ENCODE measurements around the gene PPP6R1. TPM values are rescaled to one million over a fixed set of nuclear protein-coding genes. Genes with fewer than 3 reads are reported as not detected.

The PPP6R1 gene
- total RNA-seq, 4 donors from 2014 or later, result 5.6 to 70.4 (median 16.3) TPM

GRCh38 chr19:55189403-55189835 is 69.4 kb downstream of the PPP6R1 start:
- H3K27me3 ChIP-seq, result no peaks in the 10 kb centered on the region
- no peak overlapping the region for H3K4me3 ChIP-seq
- peak overlapping the region in 1 of 2 donors; percentile 48 for H3K27ac ChIP-seq
- H3K9me3 ChIP-seq, result no peaks in the 10 kb centered on the region
- intact Hi-C loops (cut with DNase I; ENCODE audit: low total_unique reads), result no loop called here
- H3K36me3 ChIP-seq, result no peaks in the 10 kb centered on the region
- no peaks in the 10 kb centered on the region for H3K4me1 ChIP-seq
- TF ChIP-seq CTCF (IDR thresholded peaks at IDR 0.05) (no peak), POLR2A (IDR thresholded peaks at IDR 0.05) (no peak)
- peak; percentile 31 to 52 for DNase-seq

- H3K4me3 ChIP-seq, result no peak overlapping the region
- H3K4me1 ChIP-seq, result no peaks in the 10 kb centered on the region
- intact Hi-C loops (cut with DNase I; ENCODE audit: low total_unique reads), result no loop called here
- DNase-seq, result no peak
- no peaks in the 10 kb centered on the region for H3K9me3 ChIP-seq
- H3K36me3 ChIP-seq, result no peaks in the 10 kb centered on the region
- no peaks in the 10 kb centered on the region for H3K27me3 ChIP-seq
- H3K27ac ChIP-seq, result peak overlapping the region in 1 of 2 donors; percentile 48
- TF ChIP-seq CTCF (IDR thresholded peaks at IDR 0.05) (no peak), POLR2A (IDR thresholded peaks at IDR 0.05) (no peak)
These were observed 70.2 kb downstream of the PPP6R1 start for GRCh38 chr19:55188625-55189024.

GRCh38 chr19:55186080-55186479 is 72.7 kb downstream of the PPP6R1 start:
- H3K27me3 ChIP-seq, result no peaks in the 10 kb centered on the region

GRCh38 chr19:55181740-55182139 is 77.1 kb downstream of the PPP6R1 start:
- Histone ChIP-seq H3K36me3 (no peaks in the 10 kb centered on the region), H3K4me3 (no peak overlapping the region), H3K27ac (no peak overlapping the region), H3K9me3 (no peaks in the 10 kb centered on the region), H3K27me3 (peaks cover 21 to 29% of the 10 kb centered on the region in 2 donors), H3K4me1 (peaks cover 0 to 5% of the 10 kb centered on the region in 2 donors)
- intact Hi-C loops (cut with DNase I; ENCODE audit: low total_unique reads), result no loop called here
- DNase-seq, result no peak
- TF ChIP-seq POLR2A (IDR thresholded peaks at IDR 0.05), result no peak
- TF ChIP-seq CTCF (IDR thresholded peaks at IDR 0.05), result no peak

More at GRCh38 chr19:55186080-55186479, 72.7 kb downstream of the PPP6R1 start:
- DNase-seq, result no peak
- Histone ChIP-seq H3K27ac (no peak overlapping the region), H3K4me3 (no peak overlapping the region), H3K4me1 (no peaks in the 10 kb centered on the region), H3K36me3 (no peaks in the 10 kb centered on the region), H3K9me3 (no peaks in the 10 kb centered on the region)
- intact Hi-C loops (cut with DNase I; ENCODE audit: low total_unique reads), result no loop called here
- TF ChIP-seq CTCF (IDR thresholded peaks at IDR 0.05) (no peak), POLR2A (IDR thresholded peaks at IDR 0.05) (no peak)

Small RNA genes lying within 50 kb of the gene (microRNA-seq; reads per million reads assigned to microRNA genes)
- gene MIR6802 (ENCODE audit: borderline microRNAs expressed, borderline replicate concordance) (not detected), gene MIR6803 (ENCODE audit: borderline microRNAs expressed, borderline replicate concordance) (6.4 reads per million, percentile 11 among the genes with 10 or more reads in this experiment), gene MIR6804 (ENCODE audit: borderline microRNAs expressed, borderline replicate concordance) (not detected)

Small RNA genes lying within 50 kb of the gene (small RNA-seq; reads per million reads assigned to genes)
- gene MIR6802, result not detected
- not detected for gene MIR6803
- gene MIR6804, result not detected

Other genes starting within 250 kb of the PPP6R1 start
- under 1 TPM in 2 of 4 donors, not detected in 2; 0.28 to 0.85 TPM for gene GP6, start 220.8 kb downstream of the PPP6R1 start, total RNA-seq
- 10 to 100 TPM in 3 of 4 donors, 1 to 10 TPM in 1; 2.6 to 48.7 (median 17.1) TPM for gene RDH13, start 195.9 kb downstream of the PPP6R1 start, total RNA-seq
- gene EPS8L1, start 183.1 kb downstream of the PPP6R1 start, total RNA-seq, result 10 to 100 TPM in 1 of 4 donors, 1 to 10 TPM in 2, not detected in 1; 4.2 to 22.4 (median 5.6) TPM
- gene PPP1R12C, start 141.4 kb downstream of the PPP6R1 start, total RNA-seq, result 100 to 1,000 TPM in 2 of 4 donors, 10 to 100 TPM in 2; 43.5 to 288 (median 116) TPM
- 1 to 10 TPM in 2 of 4 donors, not detected in 2; 2.5 to 9.3 TPM for gene TNNT1, start 109.8 kb downstream of the PPP6R1 start, total RNA-seq
- gene TNNI3, start 101.3 kb downstream of the PPP6R1 start, total RNA-seq, result 1 to 10 TPM in 1 of 4 donors, under 1 TPM in 1, not detected in 2; 0.55 to 3.3 TPM
- gene DNAAF3, start 92.4 kb downstream of the PPP6R1 start, total RNA-seq, result 1 to 10 TPM in 3 of 4 donors, not detected in 1; 3.1 to 4.4 (median 3.9) TPM
- under 1 TPM in 1 of 4 donors, not detected in 3; 0.35 TPM for gene SYT5, start 78.7 kb downstream of the PPP6R1 start, total RNA-seq
- 1 to 10 TPM in 2 of 4 donors, under 1 TPM in 1, not detected in 1; 0.29 to 3.8 (median 3.2) TPM for gene PTPRH, start 49.5 kb downstream of the PPP6R1 start, total RNA-seq
- 1 to 10 TPM in 3 of 4 donors, not detected in 1; 1.8 to 7.9 (median 2.4) TPM for gene TMEM86B, start 30.3 kb downstream of the PPP6R1 start, total RNA-seq
- 10 to 100 TPM in 3 of 4 donors, 1 to 10 TPM in 1; 1.3 to 37.4 (median 25.6) TPM for gene HSPBP1, start 21.1 kb upstream of the PPP6R1 start, total RNA-seq
- 10 to 100 TPM in 2 of 4 donors, 1 to 10 TPM in 1, not detected in 1; 4.1 to 17.1 (median 12.0) TPM for gene BRSK1, start 25.0 kb upstream of the PPP6R1 start, total RNA-seq
- 1 to 10 TPM in 1 of 4 donors, not detected in 3; 2.6 TPM for gene TMEM150B, start 66.3 kb upstream of the PPP6R1 start, total RNA-seq
- 10 to 100 TPM; 12.4 to 65.6 (median 15.9) TPM for gene KMT5C, start 80.9 kb upstream of the PPP6R1 start, total RNA-seq
- gene COX6B2, start 95.7 kb upstream of the PPP6R1 start, total RNA-seq, result 1 to 10 TPM in 1 of 4 donors, under 1 TPM in 1, not detected in 2; 0.14 to 4.6 TPM
- gene GARIN5B, start 104.2 kb upstream of the PPP6R1 start, total RNA-seq, result under 1 TPM in 1 of 4 donors, not detected in 3; 0.18 TPM
- 1 to 10 TPM in 1 of 4 donors, not detected in 3; 1.6 TPM for gene IL11, start 111.4 kb upstream of the PPP6R1 start, total RNA-seq
- gene TMEM190, start 117.8 kb upstream of the PPP6R1 start, total RNA-seq, result 1 to 10 TPM in 1 of 4 donors, not detected in 3; 1.1 TPM
- gene TMEM238, start 125.3 kb upstream of the PPP6R1 start, total RNA-seq, result 1 to 10 TPM in 1 of 4 donors, under 1 TPM in 1, not detected in 2; 0.83 to 2.3 TPM
- 1,000 to 10,000 TPM in 1 of 4 donors, 100 to 1,000 TPM in 2, 10 to 100 TPM in 1; 20.7 to 1,084 (median 431) TPM for gene RPL28, start 126.9 kb upstream of the PPP6R1 start, total RNA-seq
- 100 to 1,000 TPM in 1 of 4 donors, 10 to 100 TPM in 2, 1 to 10 TPM in 1; 3.2 to 141 (median 21.5) TPM for gene UBE2S, start 148.8 kb upstream of the PPP6R1 start, total RNA-seq
- not detected for gene SHISA7, start 184.3 kb upstream of the PPP6R1 start, total RNA-seq
- gene ISOC2, start 202.6 kb upstream of the PPP6R1 start, total RNA-seq, result 10 to 100 TPM in 3 of 4 donors, 1 to 10 TPM in 1; 1.2 to 78.6 (median 23.8) TPM
- gene C19orf85, start 205.7 kb upstream of the PPP6R1 start, total RNA-seq, result not detected
- gene ZNF628, start 217.6 kb upstream of the PPP6R1 start, total RNA-seq, result 10 to 100 TPM in 2 of 4 donors, 1 to 10 TPM in 1, not detected in 1; 1.0 to 29.5 (median 11.9) TPM
- gene NAT14, start 226.2 kb upstream of the PPP6R1 start, total RNA-seq, result 10 to 100 TPM; 16.8 to 44.3 (median 19.6) TPM
- 10 to 100 TPM in 3 of 4 donors, 1 to 10 TPM in 1; 5.0 to 50.8 (median 36.0) TPM for gene SSC5D, start 229.4 kb upstream of the PPP6R1 start, total RNA-seq

All from uterus (tissue), 4 donors.